Smooth muscle cell (in vitro differentiated cells): ENCODE measurements around the gene PIEZO1. TPM values are rescaled to one million over a fixed set of nuclear protein-coding genes. Genes with fewer than 3 reads are reported as not detected.

ENCODE experiments used
- DNase-seq: peaks from one replicate; lab custom pipeline; 2025; ENCODE audit not compliant: unreplicated experiment; lab: John Stamatoyannopoulos, UW
- H2AFZ ChIP-seq: fragments of 200-600 bp; sonication (generic); 2 replicates; pipeline ENCODE4 v1.6.0; 2016; ENCODE audit warnings: antibody characterized with exemption, low read depth, mild to moderate bottlenecking
- H3F3A ChIP-seq: fragments of 200-600 bp; sonication (generic); 2 replicates; pipeline ENCODE4 v1.6.0; 2017; ENCODE audit warnings: antibody characterized with exemption, low read depth
- H3K27ac ChIP-seq: fragments of 200-600 bp; sonication (generic); 2 replicates; pipeline ENCODE4 v1.5.1; 2016; ENCODE audit warnings: low read depth, mild to moderate bottlenecking
- H3K27me3 ChIP-seq: fragments of 200-600 bp; sonication (generic); 2 replicates; pipeline ENCODE4 v1.6.1; 2016; ENCODE audit warnings: low read depth, mild to moderate bottlenecking
- H3K36me3 ChIP-seq: fragments of 200-600 bp; sonication (generic); 2 replicates; pipeline ENCODE4 v1.5.1; 2016; ENCODE audit warnings: low read depth
- H3K4me1 ChIP-seq: fragments of 200-600 bp; sonication (generic); 2 replicates; pipeline ENCODE4 v1.5.1; 2016; ENCODE audit warnings: low read depth
- H3K4me2 ChIP-seq: fragments of 200-600 bp; sonication (generic); 2 replicates; pipeline ENCODE4 v1.6.0; 2016; ENCODE audit warnings: mild to moderate bottlenecking
- H3K4me3 ChIP-seq: fragments of 200-600 bp; sonication (generic); 2 replicates; pipeline ENCODE4 v1.5.1; 2016; ENCODE audit warnings: mild to moderate bottlenecking
- H3K79me2 ChIP-seq: fragments of 200-600 bp; sonication (generic); 2 replicates; pipeline ENCODE4 v1.6.0; 2016; ENCODE audit warnings: low read depth, mild to moderate bottlenecking
- H3K9ac ChIP-seq: fragments of 200-600 bp; sonication (generic); 2 replicates; pipeline ENCODE4 v1.6.0; 2016; ENCODE audit warnings: low read depth
- H3K9me3 ChIP-seq: fragments of 200-600 bp; sonication (generic); replicated peaks from 2 replicates; pipeline ENCODE4 v1.5.1; 2016; ENCODE audit warnings: low read depth
- H4K20me1 ChIP-seq: fragments of 200-600 bp; sonication (generic); 2 replicates; pipeline ENCODE4 v1.6.0; 2016; ENCODE audit warnings: low read depth
- WGBS: methylation state at CpG from one replicate; pipeline ENCODE4 v1.1.7; 2016; ENCODE audit warnings: low lambda C conversion rate; 5-methylcytosine and 5-hydroxymethylcytosine counted together
- polyA plus RNA-seq: library from polyadenylated mRNA; unstranded; fragments of >200 nt; fragmentation: Nextera tagmentation; extraction: Ambion mirVana; gene quantifications from 2 replicates; pipeline ENCODE4 v1.2.1, GENCODE V29; 2016
- total RNA-seq: library from RNA; depleted of rRNA; stranded (reverse); fragments of >200 nt; gene quantifications from 2 replicates; pipeline ENCODE4 v1.2.3, GENCODE V29; 2014
- TF ChIP-seq, protein P1 (sequence below): fragments of 200-600 bp; sonication (generic); IDR thresholded peaks from 2 replicates; pipeline ENCODE4 v1.5.1; 2017; ENCODE audit warnings: borderline replicate concordance, mild to moderate bottlenecking, antibody characterized with exemption; ENCODE audit not compliant: insufficient read depth, poor library complexity, severe bottlenecking

PIEZO1 gene
- total and polyA plus RNA-seq, 2 experiments from 2014 or later = 62.1 to 70.9 TPM

DNA sequence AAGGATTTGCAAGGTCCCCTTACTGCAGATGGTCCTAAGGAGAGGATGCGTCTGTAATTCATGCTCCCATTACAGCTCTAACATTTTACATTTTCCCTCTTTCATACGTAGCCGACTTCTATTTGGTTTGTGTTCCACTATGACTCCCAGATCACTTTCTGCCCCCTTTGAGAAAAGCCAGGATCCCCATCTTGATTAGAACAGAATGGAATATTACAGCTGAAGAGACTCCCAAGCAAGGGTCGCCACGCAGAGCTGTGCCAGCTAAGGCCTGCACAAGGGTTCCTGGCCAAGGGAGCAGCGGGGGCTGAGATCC is 15.2 kb upstream of the PIEZO1 start:
- no peaks in the 10 kb centered on the region for H4K20me1 ChIP-seq
- no peak for DNase-seq
- no peak overlapping the region for H2AFZ ChIP-seq
- TF ChIP-seq, protein P1, sequence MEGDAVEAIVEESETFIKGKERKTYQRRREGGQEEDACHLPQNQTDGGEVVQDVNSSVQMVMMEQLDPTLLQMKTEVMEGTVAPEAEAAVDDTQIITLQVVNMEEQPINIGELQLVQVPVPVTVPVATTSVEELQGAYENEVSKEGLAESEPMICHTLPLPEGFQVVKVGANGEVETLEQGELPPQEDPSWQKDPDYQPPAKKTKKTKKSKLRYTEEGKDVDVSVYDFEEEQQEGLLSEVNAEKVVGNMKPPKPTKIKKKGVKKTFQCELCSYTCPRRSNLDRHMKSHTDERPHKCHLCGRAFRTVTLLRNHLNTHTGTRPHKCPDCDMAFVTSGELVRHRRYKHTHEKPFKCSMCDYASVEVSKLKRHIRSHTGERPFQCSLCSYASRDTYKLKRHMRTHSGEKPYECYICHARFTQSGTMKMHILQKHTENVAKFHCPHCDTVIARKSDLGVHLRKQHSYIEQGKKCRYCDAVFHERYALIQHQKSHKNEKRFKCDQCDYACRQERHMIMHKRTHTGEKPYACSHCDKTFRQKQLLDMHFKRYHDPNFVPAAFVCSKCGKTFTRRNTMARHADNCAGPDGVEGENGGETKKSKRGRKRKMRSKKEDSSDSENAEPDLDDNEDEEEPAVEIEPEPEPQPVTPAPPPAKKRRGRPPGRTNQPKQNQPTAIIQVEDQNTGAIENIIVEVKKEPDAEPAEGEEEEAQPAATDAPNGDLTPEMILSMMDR = no peak
- H3K4me2 ChIP-seq = no peak overlapping the region
- peaks cover 10% of the 10 kb centered on the region for H3K4me1 ChIP-seq
- peaks cover 2% of the 10 kb centered on the region for H3F3A ChIP-seq
- no peak overlapping the region for H3K9ac ChIP-seq
- no peaks in the 10 kb centered on the region for H3K9me3 ChIP-seq
- H3K79me2 ChIP-seq = no peaks in the 10 kb centered on the region
- no peak overlapping the region for H3K27ac ChIP-seq
- no peak overlapping the region for H3K4me3 ChIP-seq
- H3K36me3 ChIP-seq = no peaks in the 10 kb centered on the region
- H3K27me3 ChIP-seq = no peaks in the 10 kb centered on the region
- WGBS = 98% methylated on average over 6 of the region's 6 CpGs

DNA sequence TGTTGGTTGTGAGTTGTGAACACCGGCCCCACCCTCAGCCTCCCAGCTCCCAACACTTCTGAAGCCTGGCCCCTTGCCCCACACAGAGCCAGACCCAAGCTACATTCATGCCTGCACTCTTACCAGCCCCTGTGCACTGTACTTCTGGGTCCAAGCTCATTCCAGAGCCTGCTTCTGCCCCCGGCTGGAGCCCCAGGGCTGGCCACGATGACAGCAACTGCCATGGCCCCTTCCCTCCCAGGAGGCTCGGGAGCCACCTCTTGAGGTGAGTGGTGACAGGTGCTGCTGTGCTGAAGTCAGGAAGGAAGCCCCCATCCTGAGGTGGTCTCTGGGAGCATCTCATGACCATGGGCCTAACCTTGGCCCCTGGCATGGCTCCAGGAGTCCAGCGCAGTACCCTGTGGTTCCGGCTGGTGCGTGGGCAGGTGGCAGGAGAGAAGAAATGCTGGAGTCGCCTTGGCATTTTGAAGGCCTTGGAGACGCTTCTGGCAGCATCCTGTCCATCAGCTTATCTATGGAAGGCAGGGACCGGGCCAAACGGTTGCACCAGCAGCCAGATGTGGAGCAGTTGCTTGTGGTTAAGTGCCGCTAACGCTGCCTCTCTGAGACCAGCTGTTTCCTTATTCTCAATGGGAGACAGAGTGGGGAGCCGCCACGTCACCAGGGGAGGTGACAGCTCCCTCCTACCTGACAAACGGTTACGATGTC is 14.7 kb upstream of the PIEZO1 start:
- Histone ChIP-seq H3K4me1 (peaks cover 8% of the 10 kb centered on the region), H3K4me3 (no peak overlapping the region)
- WGBS = 93% methylated on average over 16 of the region's 17 CpGs

DNA sequence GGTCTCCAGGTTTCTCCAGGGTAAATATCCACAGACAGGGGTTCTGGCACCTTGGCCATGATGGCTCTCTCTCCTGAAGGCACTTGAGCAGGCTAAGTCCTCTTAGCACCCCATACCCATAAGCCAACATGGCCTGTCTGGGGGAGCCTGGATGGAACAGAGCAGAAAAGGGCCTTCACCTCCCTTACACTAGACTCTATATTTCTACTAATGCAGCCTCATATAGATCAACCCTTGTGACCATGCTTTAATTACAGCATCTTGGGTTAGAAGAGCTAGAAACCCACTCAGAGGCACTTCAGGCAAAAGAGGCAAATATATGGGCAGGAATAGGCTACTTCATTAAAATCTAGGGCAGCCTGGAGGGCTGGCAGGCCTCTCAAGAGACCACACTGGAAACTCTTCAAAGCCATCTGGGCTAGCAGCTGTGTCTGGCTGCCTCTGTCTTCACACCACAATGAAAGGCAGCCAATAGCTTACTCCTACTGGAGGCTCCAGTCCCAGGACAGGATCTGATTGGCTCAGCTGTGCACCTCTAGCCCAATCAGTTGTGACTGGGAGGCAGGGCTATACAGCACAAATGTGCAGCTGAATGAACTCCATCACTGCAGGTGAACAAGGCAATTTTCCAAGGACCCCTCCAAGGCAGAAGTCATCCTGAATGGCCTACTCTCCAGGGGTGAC is 13.9 kb upstream of the PIEZO1 start:
- H3K27ac ChIP-seq = no peak overlapping the region
- peaks cover 2% of the 10 kb centered on the region for H3F3A ChIP-seq
- H3K79me2 ChIP-seq = no peaks in the 10 kb centered on the region
- H3K4me2 ChIP-seq = no peak overlapping the region
- no peaks in the 10 kb centered on the region for H3K27me3 ChIP-seq
- no peaks in the 10 kb centered on the region for H3K36me3 ChIP-seq
- H4K20me1 ChIP-seq = no peaks in the 10 kb centered on the region
- H3K9me3 ChIP-seq = no peaks in the 10 kb centered on the region
- no peak overlapping the region for H3K4me3 ChIP-seq
- H2AFZ ChIP-seq = no peak overlapping the region
- H3K9ac ChIP-seq = no peak overlapping the region
- TF ChIP-seq, protein P1 = no peak
- no peak for DNase-seq
- no peaks in the 10 kb centered on the region for H3K4me1 ChIP-seq

More for the DNA sequence above, 14.7 kb upstream of the PIEZO1 start:
- Histone ChIP-seq H3K9me3 (no peaks in the 10 kb centered on the region), H3K4me2 (no peak overlapping the region), H4K20me1 (no peaks in the 10 kb centered on the region), H3K79me2 (no peaks in the 10 kb centered on the region), H3K36me3 (no peaks in the 10 kb centered on the region), H3K27ac (no peak overlapping the region), H3K27me3 (no peaks in the 10 kb centered on the region), H3K9ac (no peak overlapping the region), H2AFZ (no peak overlapping the region), H3F3A (peaks cover 2% of the 10 kb centered on the region)
- TF ChIP-seq, protein P1 = no peak
- no peak for DNase-seq

DNA sequence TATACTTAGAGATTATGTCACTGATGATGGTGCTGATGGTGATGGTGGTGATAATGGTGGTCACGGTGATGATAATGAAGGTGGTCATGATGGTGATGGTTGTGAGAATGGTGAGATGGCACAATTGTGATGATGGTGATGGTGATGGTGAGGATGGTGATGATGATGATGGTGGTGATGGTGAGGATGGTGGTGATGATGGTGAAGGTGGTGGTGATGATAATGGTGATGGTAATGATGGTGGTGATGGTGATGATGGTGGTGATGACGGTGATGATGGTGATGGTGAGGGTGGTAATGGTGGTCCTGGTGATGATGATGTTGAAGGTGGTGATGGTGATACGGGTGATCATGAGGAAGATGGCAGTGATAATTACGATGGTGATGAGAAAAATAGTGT is 13.1 kb upstream of the PIEZO1 start:
- TF ChIP-seq, protein P1 = no peak
- Histone ChIP-seq H3K4me2 (no peak overlapping the region), H3K79me2 (no peaks in the 10 kb centered on the region), H3K27me3 (no peaks in the 10 kb centered on the region), H4K20me1 (no peaks in the 10 kb centered on the region), H3K9me3 (no peaks in the 10 kb centered on the region), H3K27ac (no peak overlapping the region), H2AFZ (no peak overlapping the region), H3K4me1 (no peaks in the 10 kb centered on the region), H3K36me3 (no peaks in the 10 kb centered on the region), H3K9ac (no peak overlapping the region), H3F3A (peaks cover 2% of the 10 kb centered on the region), H3K4me3 (no peak overlapping the region)
- WGBS = 87% methylated on average over 4 of the region's 4 CpGs
- DNase-seq = no peak
